ENCODE results near the gene CKAP2L. TPM values are rescaled to one million over a fixed set of nuclear protein-coding genes. Genes with fewer than 3 reads are reported as not detected.

CKAP2L gene
- total and polyA plus RNA-seq, 2 experiments from 2014 or later, result 16.2 to 30.2 TPM

GRCh38 chr2:112782234-112782799 is 17.9 kb upstream of the CKAP2L start (continued):
- TF ChIP-seq ZNF331 (CRISPR knock-in tag; IDR thresholded peaks at IDR 0.05; ENCODE audit: low read depth) (no peak), ETS1 (IDR thresholded peaks at IDR 0.05) (no peak), STAT1 (IDR thresholded peaks at IDR 0.05; ENCODE audit: unreplicated experiment) (no peak)

GRCh38 chr2:112779598-112779997 is 15.2 kb upstream of the CKAP2L start:
- Histone ChIP-seq H3K9me2 (ENCODE audit: insufficient read depth) (0 out of 2 replicates have a peak, but pooled peaks cover 3% of the 10 kb centered on the region), H3K4me3 (no peak overlapping the region), H3K36me3 (ENCODE audit: insufficient read depth) (no peaks in the 10 kb centered on the region), H4K20me1 (replicated peaks; ENCODE audit: insufficient read depth) (no peaks in the 10 kb centered on the region), H3K4me1 (ENCODE audit: insufficient read depth) (peaks cover 8% of the 10 kb centered on the region), H2AFZ (no peak overlapping the region), H3K27me3 (ENCODE audit: insufficient read depth) (no peaks in the 10 kb centered on the region), H3K27ac (ENCODE audit: low read depth) (no peak overlapping the region), H3K79me2 (replicated peaks; ENCODE audit: insufficient read depth) (no peaks in the 10 kb centered on the region), H3K4me2 (no peak overlapping the region), H3F3A (replicated peaks; ENCODE audit: low read depth) (no peaks in the 10 kb centered on the region)
- no peak overlapping the region for H3K4me3 Mint-ChIP-seq
- H3K4me1 Mint-ChIP-seq, result peaks cover 19% of the 10 kb centered on the region
- DNase-seq (ENCODE audit: low spot score) (no peak), ATAC-seq (no peak)
- H3K27ac Mint-ChIP-seq, result no peak overlapping the region
- no peaks in the 10 kb centered on the region for H3K9me3 Mint-ChIP-seq
- no peaks in the 10 kb centered on the region for H3K36me3 Mint-ChIP-seq (ENCODE audit: low read depth)
- TF ChIP-seq NANOG (IDR thresholded peaks at IDR 0.05; ENCODE audit: borderline replicate concordance), result no peak
- no peak for TF ChIP-seq JUNB (IDR thresholded peaks at IDR 0.05; ENCODE audit: unreplicated experiment)
- no peak for TF ChIP-seq ETS1 (IDR thresholded peaks at IDR 0.05)
- TF ChIP-seq ZNF462 (CRISPR knock-in tag; IDR thresholded peaks at IDR 0.05), result no peak
- no peak for TF ChIP-seq ZNF114 (CRISPR knock-in tag; IDR thresholded peaks at IDR 0.05)
- TF ChIP-seq EZH2phosphoT487 (IDR thresholded peaks at IDR 0.05; ENCODE audit: unreplicated experiment), result no peak
- peaks cover 6% of the 10 kb centered on the region for H3K27me3 Mint-ChIP-seq (ENCODE audit: insufficient read depth, low read depth, poor library complexity)

Data from GM23338 (cell line).